Measurements from ENCODE around the gene GRIN2A.

Gene GRIN2A

DNA sequence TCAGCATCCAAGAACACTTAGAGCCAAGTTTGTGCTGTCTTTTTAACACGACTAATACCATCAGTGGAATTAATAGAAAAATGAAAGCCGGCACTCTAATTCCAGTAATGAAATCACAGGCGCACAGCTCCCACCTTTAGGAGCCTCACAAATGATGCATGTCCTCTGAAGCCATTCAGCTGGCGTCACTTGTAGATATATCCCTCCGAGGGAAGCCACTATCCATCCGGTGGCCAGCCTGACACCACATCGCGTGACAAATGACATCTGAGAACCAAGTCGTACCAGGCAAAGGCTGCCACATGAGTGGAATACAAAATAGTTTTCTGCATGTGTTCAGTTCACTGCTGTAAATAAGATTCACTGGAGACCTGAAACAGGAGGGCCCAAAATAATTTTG, 205.6 kb downstream of the GRIN2A start:
- no peak overlapping the region for H3K27ac ChIP-seq (replicated peaks)
- no peaks in the 10 kb centered on the region for H3K27me3 ChIP-seq (ENCODE audit: insufficient read depth, poor library complexity, severe bottlenecking)
- no peak overlapping the region for H3K4me3 ChIP-seq (replicated peaks; ENCODE audit: insufficient read depth, low read length)
- DNase-seq (ENCODE audit: low read depth in 1 of 2, low spot score in 1 of 2) = no peak
- no peak for TF ChIP-seq CTCF (IDR thresholded peaks at IDR 0.05; ENCODE audit: insufficient read depth, low read length)
- no peak for TF ChIP-seq POLR2AphosphoS5 (IDR thresholded peaks at IDR 0.05; ENCODE audit: low read depth)
- TF ChIP-seq GABPA (IDR thresholded peaks at IDR 0.05; ENCODE audit: low read depth) = no peak
- no peak for TF ChIP-seq SPI1 (IDR thresholded peaks at IDR 0.05; ENCODE audit: borderline replicate concordance, low read depth)
- TF ChIP-seq, protein P1, sequence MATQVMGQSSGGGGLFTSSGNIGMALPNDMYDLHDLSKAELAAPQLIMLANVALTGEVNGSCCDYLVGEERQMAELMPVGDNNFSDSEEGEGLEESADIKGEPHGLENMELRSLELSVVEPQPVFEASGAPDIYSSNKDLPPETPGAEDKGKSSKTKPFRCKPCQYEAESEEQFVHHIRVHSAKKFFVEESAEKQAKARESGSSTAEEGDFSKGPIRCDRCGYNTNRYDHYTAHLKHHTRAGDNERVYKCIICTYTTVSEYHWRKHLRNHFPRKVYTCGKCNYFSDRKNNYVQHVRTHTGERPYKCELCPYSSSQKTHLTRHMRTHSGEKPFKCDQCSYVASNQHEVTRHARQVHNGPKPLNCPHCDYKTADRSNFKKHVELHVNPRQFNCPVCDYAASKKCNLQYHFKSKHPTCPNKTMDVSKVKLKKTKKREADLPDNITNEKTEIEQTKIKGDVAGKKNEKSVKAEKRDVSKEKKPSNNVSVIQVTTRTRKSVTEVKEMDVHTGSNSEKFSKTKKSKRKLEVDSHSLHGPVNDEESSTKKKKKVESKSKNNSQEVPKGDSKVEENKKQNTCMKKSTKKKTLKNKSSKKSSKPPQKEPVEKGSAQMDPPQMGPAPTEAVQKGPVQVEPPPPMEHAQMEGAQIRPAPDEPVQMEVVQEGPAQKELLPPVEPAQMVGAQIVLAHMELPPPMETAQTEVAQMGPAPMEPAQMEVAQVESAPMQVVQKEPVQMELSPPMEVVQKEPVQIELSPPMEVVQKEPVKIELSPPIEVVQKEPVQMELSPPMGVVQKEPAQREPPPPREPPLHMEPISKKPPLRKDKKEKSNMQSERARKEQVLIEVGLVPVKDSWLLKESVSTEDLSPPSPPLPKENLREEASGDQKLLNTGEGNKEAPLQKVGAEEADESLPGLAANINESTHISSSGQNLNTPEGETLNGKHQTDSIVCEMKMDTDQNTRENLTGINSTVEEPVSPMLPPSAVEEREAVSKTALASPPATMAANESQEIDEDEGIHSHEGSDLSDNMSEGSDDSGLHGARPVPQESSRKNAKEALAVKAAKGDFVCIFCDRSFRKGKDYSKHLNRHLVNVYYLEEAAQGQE (IDR thresholded peaks at IDR 0.05; ENCODE audit: insufficient replicate concordance, low read depth) = no peak

GRCh38 chr16:9971907-9972306, 210.3 kb downstream of the GRIN2A start:
- H3K27ac ChIP-seq (replicated peaks) = no peak overlapping the region
- DNase-seq (ENCODE audit: low read depth in 1 of 2, low spot score in 1 of 2) = no peak
- no peaks in the 10 kb centered on the region for H3K27me3 ChIP-seq (ENCODE audit: insufficient read depth, poor library complexity, severe bottlenecking)
- no peak for TF ChIP-seq GABPA (IDR thresholded peaks at IDR 0.05; ENCODE audit: low read depth)
- no peak for TF ChIP-seq SPI1 (IDR thresholded peaks at IDR 0.05; ENCODE audit: borderline replicate concordance, low read depth)
- no peak for TF ChIP-seq CTCF (IDR thresholded peaks at IDR 0.05; ENCODE audit: insufficient read depth, low read length)
- no peak for TF ChIP-seq POLR2AphosphoS5 (IDR thresholded peaks at IDR 0.05; ENCODE audit: low read depth)
- TF ChIP-seq, protein P1 (IDR thresholded peaks at IDR 0.05; ENCODE audit: insufficient replicate concordance, low read depth) = no peak
- H3K4me3 ChIP-seq (replicated peaks; ENCODE audit: insufficient read depth, low read length) = no peak overlapping the region

DNA sequence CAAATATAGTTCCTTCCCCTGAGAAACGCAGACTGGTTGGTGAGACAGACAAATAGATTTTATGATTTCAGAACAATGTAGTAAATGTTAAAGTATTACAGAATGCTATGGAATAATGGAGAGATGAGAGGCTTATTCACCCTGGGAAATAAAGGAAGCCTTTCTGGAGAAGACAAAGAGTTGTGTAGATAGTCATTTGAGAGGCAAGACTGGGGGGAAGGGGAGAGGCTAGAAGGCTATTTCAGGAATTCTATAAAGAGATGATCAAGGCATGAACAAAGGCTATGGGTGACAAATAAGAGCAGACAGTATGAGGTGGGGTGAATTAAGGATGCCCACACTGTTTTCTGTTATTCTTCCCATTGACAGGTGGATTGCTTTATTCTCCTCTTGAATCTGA, 211.4 kb downstream of the GRIN2A start:
- H3K4me3 ChIP-seq (replicated peaks; ENCODE audit: insufficient read depth, low read length) = no peak overlapping the region
- TF ChIP-seq CTCF (IDR thresholded peaks at IDR 0.05; ENCODE audit: insufficient read depth, low read length) = no peak
- TF ChIP-seq, protein P1 (IDR thresholded peaks at IDR 0.05; ENCODE audit: insufficient replicate concordance, low read depth) = no peak
- no peak for TF ChIP-seq GABPA (IDR thresholded peaks at IDR 0.05; ENCODE audit: low read depth)
- no peak for TF ChIP-seq SPI1 (IDR thresholded peaks at IDR 0.05; ENCODE audit: borderline replicate concordance, low read depth)
- no peak for TF ChIP-seq POLR2AphosphoS5 (IDR thresholded peaks at IDR 0.05; ENCODE audit: low read depth)
- DNase-seq (ENCODE audit: low read depth in 1 of 2, low spot score in 1 of 2) = no peak
- no peak overlapping the region for H3K27ac ChIP-seq (replicated peaks)
- H3K27me3 ChIP-seq (ENCODE audit: insufficient read depth, poor library complexity, severe bottlenecking) = no peaks in the 10 kb centered on the region

Data from HL-60 (cell line).